K562 (cell line): ENCODE results near the gene PRRT1. TPM values are rescaled to one million over a fixed set of nuclear protein-coding genes. Genes with fewer than 3 reads are reported as not detected.

Experiments used
- MXD1 ChIP-seq: fragments of 250-450 bp; sonication (Bioruptor Pico); IDR thresholded peaks from 2 replicates; pipeline ENCODE4 v1.8.0; 2021; ENCODE audit warnings: borderline replicate concordance, mild to moderate bottlenecking, moderate library complexity; ENCODE audit not compliant: poor library complexity, severe bottlenecking
- RAD21 ChIP-seq, 2 experiments: fragments of 250-450 bp in 1 of 2; fragments of 450-650 bp in 1 of 2; sonication (Bioruptor Pico) in 1 of 2; formaldehyde crosslinking in 1 of 2; IDR thresholded peaks in 1 of 2; conservative IDR thresholded peaks in 1 of 2; 2 replicates each; pipeline versions ENCODE4 v1.4.0 to v1.8.0; 2020 to 2022; ENCODE audit warnings: mild to moderate bottlenecking in 2 of 2, moderate library complexity in 1 of 2
- SIX5 ChIP-seq, 2 experiments: IDR thresholded peaks; 2 replicates each; pipeline ENCODE4 v1.6.1; 2011; ENCODE audit warnings: low read length in 2 of 2, borderline replicate concordance in 1 of 2, low read depth in 1 of 2, mild to moderate bottlenecking in 1 of 2, moderate library complexity in 1 of 2; ENCODE audit not compliant: insufficient read depth in 1 of 2
- TFAP4 ChIP-seq: sonication (generic); formaldehyde crosslinking; IDR thresholded peaks from 2 replicates; pipeline ENCODE4 v1.8.0; 2022; ENCODE audit warnings: missing genetic modification reagents, mild to moderate bottlenecking, moderate library complexity, borderline replicate concordance
- TSHZ1 ChIP-seq: fragments of 250-450 bp; sonication (Bioruptor Pico); IDR thresholded peaks from 2 replicates; pipeline ENCODE4 v1.4.0; 2020; ENCODE audit warnings: mild to moderate bottlenecking, moderate library complexity
- ZNF436 ChIP-seq: fragments of 250-450, 450-650 bp; sonication (Bioruptor Pico); formaldehyde crosslinking; IDR thresholded peaks from 2 replicates; pipeline ENCODE4 v1.7.0; 2020; ENCODE audit warnings: mild to moderate bottlenecking
- ZZZ3 ChIP-seq: fragments of 450-650 bp; IDR thresholded peaks from 2 replicates; pipeline ENCODE4 v1.6.1; 2016; ENCODE audit warnings: antibody characterized with exemption, mild to moderate bottlenecking, moderate library complexity
- polyA plus RNA-seq, 8 experiments: library from polyadenylated mRNA; depleted of rRNA in 4 of 8; stranded (reverse) in 5 of 8; unstranded in 3 of 8; fragments of >200 nt; fragmentation: Nextera tagmentation in 2 of 8; fragmentation: Illumina TruSeq in 1 of 8; extraction: Ambion mirVana in 2 of 8; extraction: Trizol in 1 of 8; gene quantifications; 2 replicates each; pipeline versions ENCODE4 v1.2.1 to v1.2.3, GENCODE V29; 2011 to 2014; ENCODE audit warnings: inconsistent platforms in 1 of 8, missing spikeins in 1 of 8
- total RNA-seq, 7 experiments: library from RNA; depleted of rRNA in 6 of 7; stranded (reverse); fragments of >200 nt in 6 of 7; fragmentation: Illumina TruSeq in 2 of 7; extraction: Trizol in 2 of 7; gene quantifications; 2 replicates each; pipeline versions ENCODE4 v1.2.1 to v1.2.3, GENCODE V29; 2011 to 2021; ENCODE audit warnings: low replicate concordance in 1 of 7
- TF ChIP-seq, protein P1 (sequence below): fragments of 450-650 bp; IDR thresholded peaks from 2 replicates; pipeline ENCODE4 v1.6.1; 2016; ENCODE audit warnings: mild to moderate bottlenecking, moderate library complexity

PRRT1 gene
- total and polyA plus RNA-seq, 9 of the 15 experiments (the other 6 are each of a cell fraction or from before 2014, with no cell fraction given), result 0.14 to 3.5 (median 0.41) TPM

- TF ChIP-seq TSHZ1 (CRISPR knock-in tag) (no peak), SIX5 (IDR thresholded peaks at IDR 0.05; ENCODE audit: borderline replicate concordance in 1 of 2, insufficient read depth in 1 of 2, low read depth in 1 of 2, low read length in 2 of 2) (peak; percentile 37 to 48; a peak in 3 of 4 replicates), MXD1 (CRISPR knock-in tag) (no peak), ZNF436 (CRISPR knock-in tag) (no peak), RAD21 (CRISPR knock-in tag; conservative IDR thresholded peaks at IDR 0.05 in 1 of 2, IDR thresholded peaks at IDR 0.05 in 1 of 2) (no peak), TFAP4 (CRISPR knock-in tag) (peak; percentile 89; the same call in 1 of the 2 replicates), ZZZ3 (no peak)
- TF ChIP-seq, protein P1, sequence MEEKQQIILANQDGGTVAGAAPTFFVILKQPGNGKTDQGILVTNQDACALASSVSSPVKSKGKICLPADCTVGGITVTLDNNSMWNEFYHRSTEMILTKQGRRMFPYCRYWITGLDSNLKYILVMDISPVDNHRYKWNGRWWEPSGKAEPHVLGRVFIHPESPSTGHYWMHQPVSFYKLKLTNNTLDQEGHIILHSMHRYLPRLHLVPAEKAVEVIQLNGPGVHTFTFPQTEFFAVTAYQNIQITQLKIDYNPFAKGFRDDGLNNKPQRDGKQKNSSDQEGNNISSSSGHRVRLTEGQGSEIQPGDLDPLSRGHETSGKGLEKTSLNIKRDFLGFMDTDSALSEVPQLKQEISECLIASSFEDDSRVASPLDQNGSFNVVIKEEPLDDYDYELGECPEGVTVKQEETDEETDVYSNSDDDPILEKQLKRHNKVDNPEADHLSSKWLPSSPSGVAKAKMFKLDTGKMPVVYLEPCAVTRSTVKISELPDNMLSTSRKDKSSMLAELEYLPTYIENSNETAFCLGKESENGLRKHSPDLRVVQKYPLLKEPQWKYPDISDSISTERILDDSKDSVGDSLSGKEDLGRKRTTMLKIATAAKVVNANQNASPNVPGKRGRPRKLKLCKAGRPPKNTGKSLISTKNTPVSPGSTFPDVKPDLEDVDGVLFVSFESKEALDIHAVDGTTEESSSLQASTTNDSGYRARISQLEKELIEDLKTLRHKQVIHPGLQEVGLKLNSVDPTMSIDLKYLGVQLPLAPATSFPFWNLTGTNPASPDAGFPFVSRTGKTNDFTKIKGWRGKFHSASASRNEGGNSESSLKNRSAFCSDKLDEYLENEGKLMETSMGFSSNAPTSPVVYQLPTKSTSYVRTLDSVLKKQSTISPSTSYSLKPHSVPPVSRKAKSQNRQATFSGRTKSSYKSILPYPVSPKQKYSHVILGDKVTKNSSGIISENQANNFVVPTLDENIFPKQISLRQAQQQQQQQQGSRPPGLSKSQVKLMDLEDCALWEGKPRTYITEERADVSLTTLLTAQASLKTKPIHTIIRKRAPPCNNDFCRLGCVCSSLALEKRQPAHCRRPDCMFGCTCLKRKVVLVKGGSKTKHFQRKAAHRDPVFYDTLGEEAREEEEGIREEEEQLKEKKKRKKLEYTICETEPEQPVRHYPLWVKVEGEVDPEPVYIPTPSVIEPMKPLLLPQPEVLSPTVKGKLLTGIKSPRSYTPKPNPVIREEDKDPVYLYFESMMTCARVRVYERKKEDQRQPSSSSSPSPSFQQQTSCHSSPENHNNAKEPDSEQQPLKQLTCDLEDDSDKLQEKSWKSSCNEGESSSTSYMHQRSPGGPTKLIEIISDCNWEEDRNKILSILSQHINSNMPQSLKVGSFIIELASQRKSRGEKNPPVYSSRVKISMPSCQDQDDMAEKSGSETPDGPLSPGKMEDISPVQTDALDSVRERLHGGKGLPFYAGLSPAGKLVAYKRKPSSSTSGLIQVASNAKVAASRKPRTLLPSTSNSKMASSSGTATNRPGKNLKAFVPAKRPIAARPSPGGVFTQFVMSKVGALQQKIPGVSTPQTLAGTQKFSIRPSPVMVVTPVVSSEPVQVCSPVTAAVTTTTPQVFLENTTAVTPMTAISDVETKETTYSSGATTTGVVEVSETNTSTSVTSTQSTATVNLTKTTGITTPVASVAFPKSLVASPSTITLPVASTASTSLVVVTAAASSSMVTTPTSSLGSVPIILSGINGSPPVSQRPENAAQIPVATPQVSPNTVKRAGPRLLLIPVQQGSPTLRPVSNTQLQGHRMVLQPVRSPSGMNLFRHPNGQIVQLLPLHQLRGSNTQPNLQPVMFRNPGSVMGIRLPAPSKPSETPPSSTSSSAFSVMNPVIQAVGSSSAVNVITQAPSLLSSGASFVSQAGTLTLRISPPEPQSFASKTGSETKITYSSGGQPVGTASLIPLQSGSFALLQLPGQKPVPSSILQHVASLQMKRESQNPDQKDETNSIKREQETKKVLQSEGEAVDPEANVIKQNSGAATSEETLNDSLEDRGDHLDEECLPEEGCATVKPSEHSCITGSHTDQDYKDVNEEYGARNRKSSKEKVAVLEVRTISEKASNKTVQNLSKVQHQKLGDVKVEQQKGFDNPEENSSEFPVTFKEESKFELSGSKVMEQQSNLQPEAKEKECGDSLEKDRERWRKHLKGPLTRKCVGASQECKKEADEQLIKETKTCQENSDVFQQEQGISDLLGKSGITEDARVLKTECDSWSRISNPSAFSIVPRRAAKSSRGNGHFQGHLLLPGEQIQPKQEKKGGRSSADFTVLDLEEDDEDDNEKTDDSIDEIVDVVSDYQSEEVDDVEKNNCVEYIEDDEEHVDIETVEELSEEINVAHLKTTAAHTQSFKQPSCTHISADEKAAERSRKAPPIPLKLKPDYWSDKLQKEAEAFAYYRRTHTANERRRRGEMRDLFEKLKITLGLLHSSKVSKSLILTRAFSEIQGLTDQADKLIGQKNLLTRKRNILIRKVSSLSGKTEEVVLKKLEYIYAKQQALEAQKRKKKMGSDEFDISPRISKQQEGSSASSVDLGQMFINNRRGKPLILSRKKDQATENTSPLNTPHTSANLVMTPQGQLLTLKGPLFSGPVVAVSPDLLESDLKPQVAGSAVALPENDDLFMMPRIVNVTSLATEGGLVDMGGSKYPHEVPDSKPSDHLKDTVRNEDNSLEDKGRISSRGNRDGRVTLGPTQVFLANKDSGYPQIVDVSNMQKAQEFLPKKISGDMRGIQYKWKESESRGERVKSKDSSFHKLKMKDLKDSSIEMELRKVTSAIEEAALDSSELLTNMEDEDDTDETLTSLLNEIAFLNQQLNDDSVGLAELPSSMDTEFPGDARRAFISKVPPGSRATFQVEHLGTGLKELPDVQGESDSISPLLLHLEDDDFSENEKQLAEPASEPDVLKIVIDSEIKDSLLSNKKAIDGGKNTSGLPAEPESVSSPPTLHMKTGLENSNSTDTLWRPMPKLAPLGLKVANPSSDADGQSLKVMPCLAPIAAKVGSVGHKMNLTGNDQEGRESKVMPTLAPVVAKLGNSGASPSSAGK, result no peak
Measured at GRCh38 chr6:32127717-32128592, 23.8 kb downstream of the PRRT1 start, which contains the start of gene ATF6B (continued).
